Endothelial cell of umbilical vein (primary cell): ENCODE results near the gene SPATS2L.

Experiments used
- EZH2 ChIP-seq: IDR thresholded peaks from 2 replicates; pipeline ENCODE4 v1.6.1; 2012; ENCODE audit warnings: borderline replicate concordance, low read depth, mild to moderate bottlenecking, moderate library complexity, low read length, inconsistent platforms; ENCODE audit not compliant: severe bottlenecking
- MYC ChIP-seq: IDR thresholded peaks from one replicate; pipeline ENCODE4 v1.6.1; 2011; ENCODE audit warnings: mild to moderate bottlenecking, low read depth, low read length
- POLR2A ChIP-seq: IDR thresholded peaks from 2 replicates; pipeline ENCODE4 v1.6.1; 2012; ENCODE audit warnings: low read depth, mild to moderate bottlenecking, control low read depth, low read length
- POLR2AphosphoS5 ChIP-seq: IDR thresholded peaks from 2 replicates; pipeline ENCODE4 v1.6.1; 2012; ENCODE audit warnings: low read depth, mild to moderate bottlenecking, control low read depth, low read length, moderate library complexity; ENCODE audit not compliant: insufficient read depth
- TF ChIP-seq, protein P1 (sequence below), 2 donors: IDR thresholded peaks; 1 replicate in 1 of 2; 2 replicates in 1 of 2; pipeline ENCODE4 v1.5.1; 2011; ENCODE audit warnings: low read length in 2 of 2, mild to moderate bottlenecking in 2 of 2, moderate library complexity in 2 of 2, control low read depth in 1 of 2, inconsistent platforms in 1 of 2, low read depth in 1 of 2; ENCODE audit not compliant: insufficient read depth in 1 of 2; ENCODE audit errors: extremely low read depth in 1 of 2
- TF ChIP-seq, protein P2 (sequence below): IDR thresholded peaks from 2 replicates; pipeline ENCODE4 v1.6.1; 2011; ENCODE audit not compliant: insufficient read depth, insufficient read length

DNA sequence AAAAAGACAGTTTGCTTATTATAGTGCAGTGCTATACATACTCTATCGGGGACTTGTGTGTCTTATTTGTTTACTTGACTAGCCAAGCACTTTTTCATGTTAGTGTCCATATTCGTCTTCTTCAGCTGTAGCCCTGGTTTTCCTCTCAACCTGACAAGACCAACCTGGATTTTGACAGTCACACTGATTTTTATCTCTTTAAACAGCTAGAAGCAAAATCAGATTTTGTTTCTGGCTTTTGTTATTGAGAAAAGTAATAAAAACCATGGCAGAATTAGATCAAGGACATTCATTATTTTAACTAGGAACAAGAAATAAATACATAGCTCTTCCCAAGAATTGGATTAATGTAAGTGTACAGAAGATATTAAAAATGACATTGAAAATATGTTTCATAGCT lies 56.8 kb downstream of the SPATS2L start:
- TF ChIP-seq, protein P1, sequence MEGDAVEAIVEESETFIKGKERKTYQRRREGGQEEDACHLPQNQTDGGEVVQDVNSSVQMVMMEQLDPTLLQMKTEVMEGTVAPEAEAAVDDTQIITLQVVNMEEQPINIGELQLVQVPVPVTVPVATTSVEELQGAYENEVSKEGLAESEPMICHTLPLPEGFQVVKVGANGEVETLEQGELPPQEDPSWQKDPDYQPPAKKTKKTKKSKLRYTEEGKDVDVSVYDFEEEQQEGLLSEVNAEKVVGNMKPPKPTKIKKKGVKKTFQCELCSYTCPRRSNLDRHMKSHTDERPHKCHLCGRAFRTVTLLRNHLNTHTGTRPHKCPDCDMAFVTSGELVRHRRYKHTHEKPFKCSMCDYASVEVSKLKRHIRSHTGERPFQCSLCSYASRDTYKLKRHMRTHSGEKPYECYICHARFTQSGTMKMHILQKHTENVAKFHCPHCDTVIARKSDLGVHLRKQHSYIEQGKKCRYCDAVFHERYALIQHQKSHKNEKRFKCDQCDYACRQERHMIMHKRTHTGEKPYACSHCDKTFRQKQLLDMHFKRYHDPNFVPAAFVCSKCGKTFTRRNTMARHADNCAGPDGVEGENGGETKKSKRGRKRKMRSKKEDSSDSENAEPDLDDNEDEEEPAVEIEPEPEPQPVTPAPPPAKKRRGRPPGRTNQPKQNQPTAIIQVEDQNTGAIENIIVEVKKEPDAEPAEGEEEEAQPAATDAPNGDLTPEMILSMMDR (IDR thresholded peaks at IDR 0.05; ENCODE audit: extremely low read depth in 1 of 2, insufficient read depth in 1 of 2, low read depth in 1 of 2, low read length in 2 of 2): no peak
- TF ChIP-seq POLR2A: no peak
- TF ChIP-seq POLR2AphosphoS5: no peak
- TF ChIP-seq EZH2: no peak
- no peak for TF ChIP-seq MYC
- TF ChIP-seq, protein P2, sequence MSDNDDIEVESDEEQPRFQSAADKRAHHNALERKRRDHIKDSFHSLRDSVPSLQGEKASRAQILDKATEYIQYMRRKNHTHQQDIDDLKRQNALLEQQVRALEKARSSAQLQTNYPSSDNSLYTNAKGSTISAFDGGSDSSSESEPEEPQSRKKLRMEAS: no peak
